Right ventricle myocardium inferior (tissue), 1 donor: ENCODE data around the gene NPTXR. TPM values are rescaled to one million over a fixed set of nuclear protein-coding genes. Genes with fewer than 3 reads are reported as not detected.
"Not testable (repeated sequence)": the region's sequence is repeated elsewhere in the genome, so short reads cannot be mapped to it uniquely, and the experiment has no call there.

ENCODE experiments used
- ATAC-seq: fragments of 200-7000 bp; cut with Tn5 transposase; one replicate; pipeline ENCODE4 v1.9.1; 2020; ENCODE audit warnings: mild to moderate bottlenecking, moderate library complexity
- DNase-seq: peaks from one replicate; pipeline ENCODE4 v3.0.0; 2021; ENCODE audit errors: missing footprints
- intact Hi-C: fragments of 100-400 bp; cut with DNase I; formaldehyde crosslinking; loops from one replicate; pipeline ENCODE4 v1.11.0; 2022
- total RNA-seq: library from RNA; stranded (reverse); fragmentation: NEBNext Ultra II Directional; extraction: Animal tissue kit (Norgen Biotek cat#: 25700); gene quantifications from one replicate; pipeline ENCODE4 v1.2.1, GENCODE V29; 2021
- donor health status: DM: no; HTN: yes; CAD: no; lungs with severe emphysema.

The NPTXR gene
- total RNA-seq, 1 donor from 2014 or later, result 19.7 TPM

DNA sequence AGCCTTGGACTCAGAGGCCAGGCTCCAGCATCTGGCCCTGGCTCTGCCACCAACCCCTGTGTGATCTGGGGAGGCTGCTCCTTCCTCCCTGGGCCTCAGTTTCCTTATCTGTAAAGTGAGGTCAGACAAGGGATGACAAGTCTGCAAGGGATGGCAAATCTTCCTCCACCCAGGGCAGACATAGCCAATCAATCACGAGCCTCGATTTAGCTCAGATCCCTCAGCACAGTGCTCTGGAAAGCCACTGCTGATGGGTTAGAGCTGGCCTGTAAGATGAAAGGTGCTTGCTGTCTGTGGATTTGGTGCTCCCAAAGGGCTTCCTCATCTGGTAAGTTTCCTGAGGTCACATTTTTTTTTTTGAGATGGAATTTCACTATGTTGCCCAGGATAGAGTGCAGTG lies 20.2 kb downstream of the NPTXR start:
- ATAC-seq (no peak), DNase-seq (no peak)
- intact Hi-C loops, result no loop called here

GRCh38 chr22:38823076-38823475 lies 20.8 kb downstream of the NPTXR start:
- ATAC-seq, result no peak
- no peak for DNase-seq
- intact Hi-C loops, result no loop called here

- DNase-seq, result no peak
- intact Hi-C loops, result no loop called here
- no peak for ATAC-seq
Observed at GRCh38 chr22:38820020-38820419, 23.8 kb downstream of the NPTXR start.

GRCh38 chr22:38819387-38819940 lies 24.4 kb downstream of the NPTXR start:
- intact Hi-C loops, result no loop called here
- ATAC-seq, result no peak

GRCh38 chr22:38817196-38817595 lies 26.6 kb downstream of the NPTXR start:
- DNase-seq (no peak), ATAC-seq (no peak)
- intact Hi-C loops, result no loop called here

More at GRCh38 chr22:38819387-38819940, 24.4 kb downstream of the NPTXR start:
- no peak for DNase-seq

- DNase-seq, result no peak
- intact Hi-C loops, result no loop called here
- no peak for ATAC-seq
Observed at GRCh38 chr22:38815842-38816241, 28.0 kb downstream of the NPTXR start.

DNA sequence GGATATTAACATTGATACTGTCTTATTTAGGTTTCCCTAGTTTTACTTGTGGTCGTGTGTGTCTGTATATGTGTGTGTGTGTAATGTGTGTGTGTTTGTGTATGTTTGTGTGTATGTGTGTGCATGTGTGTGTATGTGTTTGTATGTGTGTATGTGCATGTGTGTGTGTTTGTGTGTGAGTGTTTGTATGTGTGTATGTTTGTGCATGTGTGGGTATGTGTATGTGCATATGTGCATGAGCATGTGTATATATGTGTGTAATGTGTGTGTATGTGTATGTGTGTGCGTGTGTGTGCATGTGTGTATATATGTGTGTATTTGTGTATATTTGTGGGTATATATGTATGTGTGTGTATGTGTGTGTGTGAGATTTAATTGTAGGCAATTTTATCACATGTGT lies 32.6 kb downstream of the NPTXR start:
- DNase-seq, result no peak
- no peak for ATAC-seq
- intact Hi-C loops, result no loop called here

- ATAC-seq, intact Hi-C loops, DNase-seq: not testable (repeated sequence)
Observed at GRCh38 chr22:38805041-38805593, 38.7 kb downstream of the NPTXR start.

- intact Hi-C loops, result no loop called here
Observed at GRCh38 chr22:38802671-38803121, 41.1 kb downstream of the NPTXR start.

GRCh38 chr22:38799265-38800002 lies 44.4 kb downstream of the NPTXR start:
- DNase-seq, result no peak
- intact Hi-C loops, result no loop called here
- no peak for ATAC-seq

More at GRCh38 chr22:38802671-38803121, 41.1 kb downstream of the NPTXR start:
- ATAC-seq, result peak; percentile 90
- DNase-seq, result no peak

DNA sequence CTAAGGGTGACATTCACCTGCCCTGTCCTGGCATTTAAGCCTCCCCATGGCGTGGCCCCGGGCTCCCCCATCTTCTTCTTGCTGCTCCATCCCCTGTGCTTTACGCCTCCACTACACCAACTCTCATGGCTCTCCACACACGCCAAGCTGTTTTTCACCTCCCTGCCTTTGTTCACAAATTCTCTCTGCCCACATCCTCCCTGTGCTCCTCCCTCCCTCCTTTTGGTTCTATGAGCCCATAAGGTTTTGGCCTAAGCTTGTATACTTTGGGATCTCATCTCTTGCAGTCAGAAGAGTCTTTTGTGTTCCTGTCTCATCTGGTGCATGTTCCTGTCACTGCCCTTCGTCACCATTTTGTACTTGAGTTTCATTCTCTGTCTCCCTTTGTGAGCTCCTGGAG lies 45.3 kb downstream of the NPTXR start:
- DNase-seq (no peak), ATAC-seq (no peak)
- intact Hi-C loops, result no loop called here

DNA sequence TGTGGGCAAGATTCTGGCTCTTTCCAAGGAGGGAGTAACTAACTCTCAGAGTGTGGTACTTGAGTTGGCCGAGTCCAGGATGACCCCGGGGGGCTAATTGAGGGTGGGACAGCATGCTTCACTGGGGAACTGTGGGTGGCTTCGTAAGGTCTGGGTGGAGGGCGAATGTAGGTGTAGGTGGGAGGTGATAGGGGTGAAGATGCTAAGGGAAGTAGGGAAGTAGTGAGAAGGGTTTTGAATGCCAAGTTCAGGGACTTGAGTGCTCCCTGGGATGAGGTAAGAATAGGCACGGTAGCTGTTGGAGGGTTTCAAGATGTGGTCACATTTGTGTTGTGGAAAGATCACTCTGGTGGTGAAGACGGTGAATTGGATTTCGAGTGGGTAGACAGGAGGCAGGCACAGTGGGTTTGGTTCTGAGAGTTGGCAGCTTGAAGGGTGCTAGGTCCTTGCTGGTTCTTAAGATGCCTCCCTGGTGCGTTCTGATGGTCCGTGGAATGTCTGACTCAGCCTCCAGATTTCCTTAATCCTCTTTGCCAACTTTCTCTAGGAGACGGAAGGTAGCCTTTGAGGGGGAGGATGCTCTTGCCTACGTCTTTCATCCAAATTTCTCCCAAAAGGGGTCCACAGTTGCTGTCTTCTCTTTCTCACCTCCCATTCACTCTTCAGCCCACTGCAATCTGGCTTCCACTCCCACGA lies 47.4 kb downstream of the NPTXR start:
- intact Hi-C loops, result no loop called here
- no peak for ATAC-seq
- no peak for DNase-seq

GRCh38 chr22:38795569-38795968 lies 48.3 kb downstream of the NPTXR start:
- intact Hi-C loops, result no loop called here

DNA sequence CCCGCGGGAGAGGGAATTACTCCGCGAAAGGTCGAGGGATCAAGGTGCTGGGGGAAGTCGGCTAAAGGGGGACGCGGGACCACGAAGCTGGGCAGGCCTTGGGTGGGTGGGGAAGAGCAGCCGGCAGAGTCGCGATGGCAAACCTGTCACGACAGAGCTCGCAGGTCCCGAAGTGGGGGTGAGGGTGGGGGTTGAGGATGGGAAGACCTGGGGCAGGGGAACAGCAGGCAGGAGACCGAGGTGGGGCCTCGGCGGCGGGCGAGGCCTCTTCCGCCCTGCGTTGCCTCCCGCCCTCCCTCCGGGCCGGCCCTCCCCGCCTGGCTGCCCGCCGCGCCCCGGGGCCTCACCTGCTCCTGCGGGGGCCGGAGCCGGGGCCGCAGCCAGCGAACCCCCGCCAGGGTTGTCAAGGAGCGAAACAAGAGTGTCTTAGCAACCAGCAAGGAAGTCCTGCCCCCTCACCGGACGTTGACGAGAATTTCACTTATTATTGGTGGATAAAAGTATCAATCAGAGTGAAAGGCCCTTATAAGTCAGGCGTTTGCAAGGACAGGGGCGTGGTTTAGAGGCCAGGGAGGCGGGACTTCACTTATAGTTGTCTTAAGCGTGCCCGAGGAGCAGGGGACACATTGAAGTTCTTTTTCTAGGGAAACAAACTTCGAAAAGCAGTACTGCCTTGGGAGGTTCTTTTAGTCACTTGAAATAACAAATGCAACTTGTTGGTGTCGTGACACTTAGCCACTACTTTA lies 49.9 kb downstream of the NPTXR start, which contains the start of gene DNAL4:
DNAL4 (minus strand) TSS at position 423 of the 746 bp plus-strand sequence. CDS start 11,412 bp downstream, outside the sequence.
- peak; percentile 97 for ATAC-seq
- DNase-seq, result peak; percentile 96
- intact Hi-C loops, result no loop called here

More at GRCh38 chr22:38795569-38795968, 48.3 kb downstream of the NPTXR start:
- ATAC-seq (no peak), DNase-seq (no peak)

DNA sequence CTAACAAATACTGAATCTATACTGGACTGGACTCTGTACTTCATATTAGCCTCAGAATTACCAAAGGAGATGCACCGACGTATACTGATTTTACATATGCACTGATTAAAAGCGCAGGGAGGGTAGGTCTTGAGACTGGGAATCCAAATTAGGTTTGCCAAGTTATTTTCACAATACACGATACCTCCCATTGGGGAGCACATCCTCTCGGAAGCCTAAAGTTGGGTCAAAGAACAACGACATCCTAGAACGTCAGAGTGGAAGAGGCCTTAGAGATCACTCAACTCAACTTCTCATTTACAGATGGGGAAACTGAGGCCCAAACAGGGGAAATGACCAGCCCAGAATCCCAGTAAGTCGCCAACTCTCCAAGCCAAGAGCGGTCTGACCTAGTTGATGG lies 50.5 kb downstream of the NPTXR start:
- ATAC-seq (no peak), DNase-seq (no peak)
- intact Hi-C loops, result no loop called here

DNA sequence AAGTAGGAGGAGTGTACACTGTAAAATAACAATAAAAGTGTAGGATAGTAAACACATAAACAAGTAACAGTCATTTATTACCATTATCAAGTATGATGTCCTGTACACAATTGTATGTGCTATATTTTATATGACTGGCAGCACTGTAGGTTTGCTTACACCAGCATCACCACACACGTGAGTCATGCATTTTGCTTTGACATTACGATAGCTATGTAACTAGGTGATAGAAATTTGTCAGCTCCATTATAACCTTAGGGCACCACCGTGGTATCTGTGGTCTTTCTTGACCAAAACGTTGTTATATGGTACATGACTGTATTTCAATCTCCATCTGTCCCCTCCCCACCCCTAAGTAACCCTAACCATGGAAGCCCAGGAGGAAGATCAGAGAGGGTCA lies 51.0 kb downstream of the NPTXR start:
- ATAC-seq, result no peak
- no peak for DNase-seq
- intact Hi-C loops, result no loop called here

GRCh38 chr22:38789606-38790005 lies 54.2 kb downstream of the NPTXR start:
- intact Hi-C loops, result no loop called here
- ATAC-seq (no peak), DNase-seq (no peak)

GRCh38 chr22:38788846-38789245 lies 55.0 kb downstream of the NPTXR start:
- ATAC-seq (no peak), DNase-seq (no peak)
- intact Hi-C loops, result no loop called here
